ENCODE measurements around the gene RALGAPA1.

DNA sequence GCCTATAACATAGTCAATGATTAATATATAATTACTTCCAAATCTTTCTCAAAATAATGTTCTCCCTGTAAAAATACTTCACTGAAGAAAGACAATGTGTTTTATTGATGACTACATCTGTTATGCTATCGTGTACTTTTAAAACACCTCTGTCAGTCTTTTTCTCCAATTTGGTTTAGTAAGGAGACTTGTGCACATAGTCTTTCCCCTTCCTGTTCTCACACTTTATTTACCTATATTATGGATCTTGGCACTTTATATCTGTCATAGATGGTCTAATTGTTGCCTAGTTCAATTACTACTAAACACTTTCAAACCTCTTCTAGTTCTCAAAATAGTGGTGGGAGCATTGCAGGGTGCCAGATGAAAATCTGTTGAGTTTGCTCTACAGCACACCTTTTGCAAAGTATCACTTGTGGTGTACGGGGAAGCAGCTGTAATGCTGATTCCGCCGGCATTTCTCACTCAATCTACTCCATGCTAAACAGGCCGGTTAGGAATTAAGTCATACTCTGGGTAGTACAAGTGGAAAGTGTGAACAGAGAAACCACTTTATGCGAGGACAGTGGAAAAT, 276.2 kb downstream of the RALGAPA1 start:
- TF ChIP-seq, protein P1, sequence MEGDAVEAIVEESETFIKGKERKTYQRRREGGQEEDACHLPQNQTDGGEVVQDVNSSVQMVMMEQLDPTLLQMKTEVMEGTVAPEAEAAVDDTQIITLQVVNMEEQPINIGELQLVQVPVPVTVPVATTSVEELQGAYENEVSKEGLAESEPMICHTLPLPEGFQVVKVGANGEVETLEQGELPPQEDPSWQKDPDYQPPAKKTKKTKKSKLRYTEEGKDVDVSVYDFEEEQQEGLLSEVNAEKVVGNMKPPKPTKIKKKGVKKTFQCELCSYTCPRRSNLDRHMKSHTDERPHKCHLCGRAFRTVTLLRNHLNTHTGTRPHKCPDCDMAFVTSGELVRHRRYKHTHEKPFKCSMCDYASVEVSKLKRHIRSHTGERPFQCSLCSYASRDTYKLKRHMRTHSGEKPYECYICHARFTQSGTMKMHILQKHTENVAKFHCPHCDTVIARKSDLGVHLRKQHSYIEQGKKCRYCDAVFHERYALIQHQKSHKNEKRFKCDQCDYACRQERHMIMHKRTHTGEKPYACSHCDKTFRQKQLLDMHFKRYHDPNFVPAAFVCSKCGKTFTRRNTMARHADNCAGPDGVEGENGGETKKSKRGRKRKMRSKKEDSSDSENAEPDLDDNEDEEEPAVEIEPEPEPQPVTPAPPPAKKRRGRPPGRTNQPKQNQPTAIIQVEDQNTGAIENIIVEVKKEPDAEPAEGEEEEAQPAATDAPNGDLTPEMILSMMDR (IDR thresholded peaks at IDR 0.05), result no peak
- TF ChIP-seq POLR2A (IDR thresholded peaks at IDR 0.05), result no peak
